ENCODE results near the gene CRYGA.
A peak's percentile ranks its signal among the peaks of the same experiment; 100 is the strongest.
"Not testable (repeated sequence)": the region's sequence is repeated elsewhere in the genome, so short reads cannot be mapped to it uniquely, and the experiment has no call there.

The CRYGA gene

GRCh38 chr2:208156439-208156838 lies 7.0 kb downstream of the CRYGA start:
- DNase-seq = no peak

GRCh38 chr2:208153156-208153555 lies 10.2 kb downstream of the CRYGA start:
- DNase-seq = no peak

- peak; percentile 32 for DNase-seq
Observed at GRCh38 chr2:208150956-208151355, 12.4 kb downstream of the CRYGA start.

GRCh38 chr2:208150094-208150493 lies 13.3 kb downstream of the CRYGA start:
- no peak for DNase-seq

- DNase-seq = no peak
Observed at GRCh38 chr2:208148803-208149202, 14.6 kb downstream of the CRYGA start.

- no peak for DNase-seq
Observed at GRCh38 chr2:208147759-208148158, 15.6 kb downstream of the CRYGA start.

- DNase-seq = no peak
Observed at GRCh38 chr2:208147008-208147407, 16.4 kb downstream of the CRYGA start.

GRCh38 chr2:208146006-208146405 lies 17.4 kb downstream of the CRYGA start, which contains the start of gene CRYGB:
Gene CRYGB (minus strand): TSS chr2:208146158. CDS start chr2:208146120, 38 bp downstream.
- DNase-seq = no peak

GRCh38 chr2:208142925-208143799 lies 20.2 kb downstream of the CRYGA start:
- DNase-seq = no peak

GRCh38 chr2:208142240-208142924 lies 21.0 kb downstream of the CRYGA start:
- no peak for DNase-seq

GRCh38 chr2:208139447-208139846 lies 23.9 kb downstream of the CRYGA start:
- DNase-seq = no peak

- not testable (repeated sequence) for DNase-seq
Observed at GRCh38 chr2:208138334-208138733, 25.1 kb downstream of the CRYGA start.

- DNase-seq = no peak
Observed at GRCh38 chr2:208136716-208137094, 26.7 kb downstream of the CRYGA start.

GRCh38 chr2:208135794-208136715 lies 27.3 kb downstream of the CRYGA start:
- DNase-seq = no peak

- DNase-seq = no peak
Observed at GRCh38 chr2:208134928-208135586, 28.3 kb downstream of the CRYGA start.

- DNase-seq = no peak
Observed at GRCh38 chr2:208130712-208131110, 32.7 kb downstream of the CRYGA start.

GRCh38 chr2:208129744-208130711 lies 33.4 kb downstream of the CRYGA start, which contains the start of gene CRYGC:
Gene CRYGC (minus strand): TSS chr2:208129828. CDS start chr2:208129792, 36 bp downstream.
- no peak for DNase-seq

- no peak for DNase-seq
Observed at GRCh38 chr2:208128136-208128535, 35.3 kb downstream of the CRYGA start.

GRCh38 chr2:208127090-208127489 lies 36.3 kb downstream of the CRYGA start:
- no peak for DNase-seq

GRCh38 chr2:208125251-208125650 lies 38.1 kb downstream of the CRYGA start:
- DNase-seq = no peak
